ENCODE data around the gene CCDC134. TPM values are rescaled to one million over a fixed set of nuclear protein-coding genes. Genes with fewer than 3 reads are reported as not detected.

CCDC134 gene
- total and polyA plus RNA-seq, 2 of the 8 experiments (the other 6 are each of a cell fraction or from before 2014, with no cell fraction given) = 7.7 to 20.0 TPM

DNA sequence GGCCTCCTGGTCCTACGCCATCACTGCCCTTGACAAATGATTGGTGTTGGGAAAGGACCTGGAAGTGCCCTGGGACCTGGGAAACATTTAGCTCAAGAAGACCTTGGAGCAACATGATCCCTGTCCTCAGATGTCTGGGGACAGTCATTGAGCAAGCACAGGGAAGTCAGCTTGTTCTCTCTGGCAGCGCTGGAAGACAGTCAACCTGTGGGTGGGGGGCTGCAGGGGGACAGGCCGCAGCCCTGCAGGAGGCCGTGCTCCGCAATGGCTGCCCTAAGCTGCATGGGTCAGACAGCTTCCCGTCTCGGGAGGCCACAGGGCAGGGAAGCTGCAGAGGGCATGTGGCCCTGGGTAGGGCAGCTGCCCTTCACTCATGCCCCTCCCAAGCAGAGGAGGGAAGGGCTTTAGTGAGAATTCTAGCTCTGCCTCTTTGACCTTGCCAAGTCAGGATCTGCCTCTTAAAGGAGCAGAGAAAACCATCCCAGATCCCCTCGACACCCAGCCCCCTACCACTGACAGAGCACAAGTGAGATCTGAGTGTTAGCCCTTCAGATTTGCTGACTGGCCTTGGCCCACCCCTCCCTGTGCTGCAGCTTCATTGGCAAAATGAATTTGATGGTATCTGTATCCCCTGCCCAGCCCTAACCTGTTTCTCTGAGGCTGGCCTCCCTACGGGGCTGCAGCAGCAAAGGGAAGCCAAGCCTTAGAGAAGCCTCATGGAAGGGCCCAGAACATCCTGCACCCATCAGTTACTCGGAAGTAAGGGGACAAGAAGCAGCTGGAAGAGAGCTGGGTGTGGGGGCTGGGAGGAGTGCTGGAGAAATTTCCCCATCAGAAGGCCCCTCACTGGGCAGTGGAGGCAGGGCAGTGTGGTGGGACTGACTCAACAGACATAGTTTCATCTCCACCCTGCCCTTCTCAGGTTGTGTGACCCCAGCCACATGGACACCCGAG lies 26.2 kb downstream of the CCDC134 start:
- H3K27me3 ChIP-seq (replicated peaks in 1 of 4; ENCODE audit: control insufficient read depth in 3 of 4, extremely low read depth in 1 of 4, insufficient read depth in 3 of 4, low read length in 3 of 4) = no peaks in the 10 kb centered on the region; a peak in 1 of 7 replicates
- H3K79me2 ChIP-seq (ENCODE audit: control insufficient read depth in 1 of 2, insufficient read depth in 2 of 2, low read length in 2 of 2) = no peaks in the 10 kb centered on the region; a peak in 1 of 4 replicates
- peaks cover 4 to 11% (median 6%) of the 10 kb centered on the region in 4 experiments for H3K4me1 ChIP-seq (replicated peaks in 1 of 4; ENCODE audit: control insufficient read depth in 3 of 4, insufficient read depth in 4 of 4, low read length in 3 of 4)
- no peak overlapping the region for H2AK5ac ChIP-seq (ENCODE audit: low read depth, low read length)
- H3K9me3 ChIP-seq (ENCODE audit: insufficient read depth in 2 of 2, low read depth in 1 of 2, low read length in 1 of 2) = no peaks in the 10 kb centered on the region
- CTCF ChIA-PET (ENCODE audit: partially characterized antibody) = interaction anchor here (0.8 to 2.7 kb wide), 10 partner anchors 13 to 327 kb away, joined by 3 to 12 read pairs (median 4); partner anchors contain the start of gene CENPM
- H4K20me1 ChIP-seq (replicated peaks in 1 of 2; ENCODE audit: control insufficient read depth in 1 of 2, insufficient read depth in 2 of 2, low read length in 2 of 2) = peaks cover 0 to 8% of the 10 kb centered on the region in 2 experiments
- H3K4ac ChIP-seq (replicated peaks; ENCODE audit: insufficient read length, low read depth, low read length) = no peak overlapping the region
- peaks cover 0 to 4% (median 0%) of the 10 kb centered on the region in 4 experiments; a peak in 1 of 8 replicates for H3K36me3 ChIP-seq (ENCODE audit: control insufficient read depth in 2 of 4, insufficient read depth in 4 of 4, low read length in 3 of 4)
- 93% methylated on average over 11 of the region's 11 CpGs; no CpG with 5 or more reads in 1 of the 2 experiments for WGBS, 2 experiments (ENCODE audit: extremely low coverage in 1 of 2, insufficient coverage in 1 of 2, insufficient read length in 1 of 2, insufficient replicate concordance in 2 of 2, low coverage in 1 of 2, low lambda C conversion rate in 2 of 2, missing lambda C conversion rate in 1 of 2)
- no peak overlapping the region for H3K23ac ChIP-seq (ENCODE audit: insufficient read length)
- H2AFZ ChIP-seq (ENCODE audit: low read length) = no peak overlapping the region
- FAIRE-seq = no peak
- no peak overlapping the region for H3K27ac ChIP-seq (ENCODE audit: low read depth, low read length)
- H4K91ac ChIP-seq (replicated peaks; ENCODE audit: insufficient read length, low read length) = no peak overlapping the region
- peak overlapping the region; percentile 20 for H2BK5ac ChIP-seq (ENCODE audit: low read depth, low read length)
- no peak for DNase-seq (ENCODE audit: low read depth in 1 of 2, low spot score in 2 of 2)
- POLR2A ChIA-PET (ENCODE audit: partially characterized antibody) = interaction anchor here (0.7 to 2.5 kb wide), 6 partner anchors 11 to 30 kb away, joined by 3 to 9 read pairs (median 3); partner anchors contain the start of gene CCDC134
- no peak overlapping the region for H3K4me3 ChIP-seq (ENCODE audit: extremely low read depth in 1 of 4, insufficient read depth in 2 of 4, low read depth in 3 of 4, low read length in 4 of 4)
- no peak overlapping the region for H3K14ac ChIP-seq (ENCODE audit: insufficient read length)
- no peak overlapping the region for H4K8ac ChIP-seq (ENCODE audit: extremely low read depth, insufficient read depth, low read length)
- H3K9ac ChIP-seq (replicated peaks in 1 of 4; ENCODE audit: extremely low read depth in 1 of 4, low read depth in 3 of 4, low read length in 3 of 4) = no peak overlapping the region; a peak in 1 of 7 replicates
- no peak overlapping the region for H3K4me2 ChIP-seq (ENCODE audit: insufficient read depth in 1 of 2, low read depth in 2 of 2, low read length in 2 of 2)
- H3K18ac ChIP-seq (ENCODE audit: extremely low read depth, low read length) = 0 out of 2 replicates have a peak overlapping the region, but pooled peaks have one; percentile 13
- H3K23me2 ChIP-seq (ENCODE audit: low read depth, low read length) = no peaks in the 10 kb centered on the region
- H2BK15ac ChIP-seq (ENCODE audit: low read length) = no peak overlapping the region
- H3K79me1 ChIP-seq (ENCODE audit: low read depth, low read length) = peaks cover 5% of the 10 kb centered on the region
- H2BK120ac ChIP-seq (replicated peaks; ENCODE audit: low read depth, low read length) = no peak overlapping the region
- peak overlapping the region; percentile 54 for H2BK12ac ChIP-seq (ENCODE audit: low read depth, low read length)
- no peak overlapping the region for H3K56ac ChIP-seq (replicated peaks; ENCODE audit: insufficient read length, low read depth, low read length)
- no peak overlapping the region for H4K5ac ChIP-seq (ENCODE audit: insufficient read length, low read depth, low read length)
- no peak overlapping the region for H2BK20ac ChIP-seq (ENCODE audit: low read length)
- TF ChIP-seq SRF (IDR thresholded peaks at IDR 0.05; ENCODE audit: low read depth, low read length) = no peak
- no peak for TF ChIP-seq CBX8 (IDR thresholded peaks at IDR 0.05; ENCODE audit: borderline replicate concordance, low read depth, low read length)
- TF ChIP-seq, protein P1, sequence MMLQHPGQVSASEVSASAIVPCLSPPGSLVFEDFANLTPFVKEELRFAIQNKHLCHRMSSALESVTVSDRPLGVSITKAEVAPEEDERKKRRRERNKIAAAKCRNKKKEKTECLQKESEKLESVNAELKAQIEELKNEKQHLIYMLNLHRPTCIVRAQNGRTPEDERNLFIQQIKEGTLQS (IDR thresholded peaks at IDR 0.05; ENCODE audit: insufficient read depth, low read depth, low read length) = no peak
- no peak for TF ChIP-seq CREB1 (IDR thresholded peaks at IDR 0.05)
- TF ChIP-seq CHD1 (IDR thresholded peaks at IDR 0.05; ENCODE audit: low read depth, low read length) = no peak
- no peak for TF ChIP-seq GABPA (IDR thresholded peaks at IDR 0.05; ENCODE audit: borderline replicate concordance, insufficient read depth, low read length)

Data from H1 (cell line).